IMR-90 (cell line): ENCODE results near the gene MRPS18A. TPM values are rescaled to one million over a fixed set of nuclear protein-coding genes. Genes with fewer than 3 reads are reported as not detected.

ENCODE experiments used
- ATAC-seq: fragments of 200-7000 bp; cut with Tn5 transposase; 2 replicates; pipeline ENCODE4 v1.9.1; 2020; ENCODE audit warnings: low read depth, mild to moderate bottlenecking, moderate library complexity
- BruUV-seq: library from RNA; stranded (reverse); fragments of 400-500 nt; replicated peaks from 2 replicates; lab custom pipeline; 2021; lab: Mats Ljungman, UMichigan
- CTCF ChIA-PET: fragments of 300-600 bp; formaldehyde crosslinking; extraction: SDS; loops from one replicate; lab custom pipeline; 2021; ENCODE audit warnings: antibody characterized with exemption; lab: Yijun Ruan, JAX
- POLR2A ChIA-PET: fragments of 300-600 bp; sonication (Branson Sonifier 250); formaldehyde crosslinking; loops from one replicate; lab custom pipeline; 2022; ENCODE audit warnings: antibody characterized with exemption; ENCODE audit not compliant: unreplicated experiment; lab: Charles Lee
- DNase-seq: peaks from one replicate; pipeline ENCODE4 v3.0.0; 2013
- H2AFZ ChIP-seq: replicated peaks from 2 replicates; pipeline ENCODE3; 2013; ENCODE audit warnings: low read length, mild to moderate bottlenecking; ENCODE audit not compliant: poor library complexity
- H2AK5ac ChIP-seq: 2 replicates; pipeline ENCODE4 v1.6.1; 2013; ENCODE audit warnings: low read depth, low read length, inconsistent platforms
- H2AK9ac ChIP-seq: replicated peaks from 2 replicates; pipeline ENCODE3; 2013; ENCODE audit warnings: mild to moderate bottlenecking, low read depth, low read length, moderate library complexity; ENCODE audit not compliant: poor library complexity
- H2BK120ac ChIP-seq: 2 replicates; pipeline ENCODE4 v1.6.1; 2013; ENCODE audit warnings: low read depth, low read length, inconsistent platforms
- H2BK15ac ChIP-seq: 3 replicates; pipeline ENCODE4 v1.6.1; 2013; ENCODE audit warnings: low read depth, low read length, inconsistent platforms
- H2BK20ac ChIP-seq: 2 replicates; pipeline ENCODE4 v1.6.1; 2013; ENCODE audit warnings: low read depth, mild to moderate bottlenecking, inconsistent platforms, low read length, moderate library complexity
- H2BK5ac ChIP-seq: 2 replicates; pipeline ENCODE4 v1.6.1; 2013; ENCODE audit warnings: mild to moderate bottlenecking, low read depth, low read length, inconsistent platforms; ENCODE audit not compliant: poor library complexity, severe bottlenecking
- H3K14ac ChIP-seq: replicated peaks from 2 replicates; pipeline ENCODE4 v1.6.1; 2013; ENCODE audit warnings: low read depth, low read length, inconsistent platforms
- H3K18ac ChIP-seq: 2 replicates; pipeline ENCODE4 v1.6.1; 2013; ENCODE audit warnings: low read depth, low read length, control low read depth
- H3K23ac ChIP-seq: 2 replicates; pipeline ENCODE4 v1.6.1; 2013; ENCODE audit warnings: low read depth, low read length, inconsistent platforms
- H3K27ac ChIP-seq: 2 replicates; pipeline ENCODE4 v1.5.1; 2013; ENCODE audit warnings: mild to moderate bottlenecking, control low read depth, low read length; ENCODE audit not compliant: insufficient read depth
- H3K27me3 ChIP-seq: 2 replicates; pipeline ENCODE4 v1.6.1; 2013; ENCODE audit warnings: low read length; ENCODE audit not compliant: control insufficient read depth, insufficient read depth
- H3K36me3 ChIP-seq: 2 replicates; pipeline ENCODE4 v1.6.1; 2013; ENCODE audit warnings: low read length, mixed read lengths; ENCODE audit not compliant: control insufficient read depth, insufficient read depth
- H3K4ac ChIP-seq: 2 replicates; pipeline ENCODE4 v1.6.1; 2013; ENCODE audit warnings: low read depth, low read length, inconsistent platforms
- H3K4me1 ChIP-seq: 2 replicates; pipeline ENCODE4 v1.6.1; 2013; ENCODE audit warnings: low read length, mixed read lengths; ENCODE audit not compliant: control insufficient read depth, insufficient read depth
- H3K4me2 ChIP-seq: 2 replicates; pipeline ENCODE4 v1.6.1; 2013; ENCODE audit warnings: low read depth, mild to moderate bottlenecking, control low read depth, low read length, moderate library complexity
- H3K4me3 ChIP-seq: 2 replicates; pipeline ENCODE4 v1.5.1; 2013; ENCODE audit warnings: low read depth, mild to moderate bottlenecking, control low read depth, low read length, moderate library complexity; ENCODE audit not compliant: insufficient read depth
- H3K56ac ChIP-seq: 2 replicates; pipeline ENCODE4 v1.6.1; 2013; ENCODE audit warnings: low read length, inconsistent platforms; ENCODE audit not compliant: insufficient read depth; ENCODE audit errors: extremely low read depth
- H3K79me1 ChIP-seq, 2 experiments: 2 replicates each; pipeline ENCODE4 v1.6.1; 2013; ENCODE audit warnings: low read length in 2 of 2, inconsistent platforms in 1 of 2, low read depth in 1 of 2
- H3K9ac ChIP-seq: 2 replicates; pipeline ENCODE4 v1.6.1; 2013; ENCODE audit warnings: low read depth, low read length, control low read depth
- H3K9me1 ChIP-seq: 2 replicates; pipeline ENCODE4 v1.6.1; 2013; ENCODE audit warnings: low read length, inconsistent platforms; ENCODE audit not compliant: insufficient read depth
- H3K9me3 ChIP-seq: 2 replicates; pipeline ENCODE4 v1.6.1; 2013; ENCODE audit warnings: low read length; ENCODE audit not compliant: control insufficient read depth, insufficient read depth
- H4K20me1 ChIP-seq: 2 replicates; pipeline ENCODE4 v1.6.1; 2013; ENCODE audit warnings: low read length, inconsistent platforms; ENCODE audit not compliant: insufficient read depth
- H4K5ac ChIP-seq: 2 replicates; pipeline ENCODE4 v1.6.1; 2013; ENCODE audit warnings: mild to moderate bottlenecking, low read depth, low read length, control low read depth
- H4K8ac ChIP-seq, 2 experiments: 2 replicates each; pipeline ENCODE4 v1.6.1; 2013; ENCODE audit warnings: low read depth in 2 of 2, low read length in 2 of 2, control low read depth in 1 of 2, inconsistent platforms in 1 of 2
- H4K91ac ChIP-seq: 2 replicates; pipeline ENCODE4 v1.6.1; 2013; ENCODE audit warnings: low read depth, low read length, inconsistent platforms; ENCODE audit not compliant: insufficient read depth
- BHLHE40 ChIP-seq: fragments of 150-350 bp; IDR thresholded peaks from 2 replicates; pipeline ENCODE4 v1.6.1; 2016; ENCODE audit warnings: mild to moderate bottlenecking, low read depth, low read length
- CEBPB ChIP-seq: IDR thresholded peaks from 2 replicates; pipeline ENCODE4 v1.6.1; 2012; ENCODE audit warnings: low read depth, low read length, improper control_type of control experiment
- CHD1 ChIP-seq: IDR thresholded peaks from 2 replicates; pipeline ENCODE4 v1.6.1; 2012; ENCODE audit warnings: low read depth, low read length, improper control_type of control experiment
- ELK1 ChIP-seq: fragments of 150-350 bp; IDR thresholded peaks from 2 replicates; pipeline ENCODE4 v1.6.1; 2016; ENCODE audit warnings: low read depth, mild to moderate bottlenecking, low read length, moderate library complexity, borderline replicate concordance
- FOS ChIP-seq: fragments of 150-350 bp; IDR thresholded peaks from 2 replicates; pipeline ENCODE4 v1.6.1; 2016; ENCODE audit warnings: low read depth, low read length
- MAFK ChIP-seq: IDR thresholded peaks from 2 replicates; pipeline ENCODE4 v1.6.1; 2012; ENCODE audit warnings: low read depth, low read length, improper control_type of control experiment
- MXI1 ChIP-seq: IDR thresholded peaks from 2 replicates; pipeline ENCODE4 v1.6.1; 2012; ENCODE audit warnings: low read depth, mild to moderate bottlenecking, low read length, moderate library complexity, borderline replicate concordance
- NFE2L2 ChIP-seq: fragments of 150-350 bp; IDR thresholded peaks from 2 replicates; pipeline ENCODE4 v1.6.1; 2016; ENCODE audit warnings: low read depth, mild to moderate bottlenecking, low read length
- POLR2A ChIP-seq: IDR thresholded peaks from 2 replicates; pipeline ENCODE4 v1.6.1; 2012; ENCODE audit warnings: mild to moderate bottlenecking, low read depth, low read length
- RAD21 ChIP-seq: IDR thresholded peaks from 2 replicates; pipeline ENCODE4 v1.6.1; 2012; ENCODE audit warnings: low read length, improper control_type of control experiment
- RCOR1 ChIP-seq: IDR thresholded peaks from 2 replicates; pipeline ENCODE4 v1.6.1; 2012; ENCODE audit warnings: mild to moderate bottlenecking, low read length, improper control_type of control experiment; ENCODE audit not compliant: insufficient replicate concordance
- RFX5 ChIP-seq: IDR thresholded peaks from 2 replicates; pipeline ENCODE4 v1.8.0; 2012; ENCODE audit warnings: low read depth, mild to moderate bottlenecking, low read length, moderate library complexity
- SMC3 ChIP-seq: fragments of 150-350 bp; IDR thresholded peaks from 2 replicates; pipeline ENCODE4 v1.6.1; 2016; ENCODE audit warnings: low read depth, mild to moderate bottlenecking, antibody characterized with exemption, low read length, moderate library complexity
- USF2 ChIP-seq: fragments of 150-350 bp; IDR thresholded peaks from 2 replicates; pipeline ENCODE4 v1.6.1; 2017; ENCODE audit warnings: mild to moderate bottlenecking, antibody characterized with exemption, low read length, low read depth
- WGBS, 2 experiments: methylation state at CpG; one replicate each; pipeline versions ENCODE4 v1.1.5 to v1.1.7; 2013; ENCODE audit warnings: missing lambda C conversion rate in 2 of 2; ENCODE audit not compliant: insufficient read length in 1 of 2; ENCODE audit errors: extremely low coverage in 2 of 2; 5-methylcytosine and 5-hydroxymethylcytosine counted together
- dilution Hi-C: fragments of 300-500 bp; cut with HindIII; formaldehyde crosslinking; loops from one replicate; pipeline ENCODE4 v1.14.3; 2018; ENCODE audit warnings: low sequenced_read_pairs; ENCODE audit not compliant: unreplicated experiment
- in situ Hi-C: fragments of 300-500 bp; cut with MboI; formaldehyde crosslinking; loops from 3 replicates; pipeline ENCODE4 v1.14.3; 2019; ENCODE audit warnings: low sequenced_read_pairs, inconsistent platforms, mixed read lengths
- intact Hi-C: fragments of 100-400 bp; cut with micrococcal nuclease; formaldehyde crosslinking; loops from 2 replicates; pipeline ENCODE4 v1.10.0; 2022
- polyA plus RNA-seq, 3 experiments: library from polyadenylated mRNA; depleted of rRNA; stranded (reverse); fragments of >200 nt; gene quantifications; 2 replicates each; pipeline ENCODE4 v1.2.3, GENCODE V29; 2012; ENCODE audit warnings: low replicate concordance in 1 of 3
- total RNA-seq: library from RNA; depleted of rRNA; stranded (reverse); fragments of >200 nt; gene quantifications from 2 replicates; pipeline ENCODE4 v1.2.3, GENCODE V29; 2012

MRPS18A gene
- total and polyA plus RNA-seq, 2 of the 4 experiments (the other 2 are of a cell fraction) = 47.0 to 56.6 TPM

GRCh38 chr6:43724914-43725642 lies 37.5 kb upstream of the MRPS18A start:
- Histone ChIP-seq H3K4me3 (no peak overlapping the region), H3K9ac (peak overlapping the region; percentile 56), H3K4me2 (peak overlapping the region; percentile 25), H3K9me1 (peaks cover 13% of the 10 kb centered on the region; the same call in 1 of the 2 replicates), H2BK120ac (peak overlapping the region; percentile 95), H3K36me3 (no peaks in the 10 kb centered on the region), H4K8ac (peak overlapping the region; percentile 77 to 88), H3K9me3 (no peaks in the 10 kb centered on the region), H2BK15ac (peak overlapping the region; percentile 96; the same call in 2 of the 3 replicates), H2BK20ac (peak overlapping the region; percentile 71; the same call in 1 of the 2 replicates), H3K56ac (no peak overlapping the region), H4K5ac (peak overlapping the region; percentile 83), H3K79me1 (no peaks in the 10 kb centered on the region), H2AK9ac (peak overlapping the region; percentile 73), H4K91ac (peak overlapping the region; percentile 92), H3K27me3 (peaks cover 7% of the 10 kb centered on the region), H2AK5ac (peak overlapping the region; percentile 98), H3K18ac (peak overlapping the region; percentile 89), H3K4ac (peak overlapping the region; percentile 91), H2BK5ac (no peak overlapping the region), H3K14ac (peak overlapping the region; percentile 85), H3K4me1 (peaks cover 20% of the 10 kb centered on the region), H3K23ac (peak overlapping the region; percentile 40; the same call in 1 of the 2 replicates), H4K20me1 (no peaks in the 10 kb centered on the region), H2AFZ (peak overlapping the region; percentile 71), H3K27ac (peak overlapping the region; percentile 67)
- BruUV-seq = no TSS peak
- dilution Hi-C loops = no loop called here
- ChIA-PET CTCF (no interaction called here), POLR2A (no interaction called here)
- peak; percentile 95 for DNase-seq
- in situ Hi-C loops = no loop called here
- peak; percentile 90 for ATAC-seq
- 20% methylated on average over 10 of the region's 17 CpGs; no CpG with 5 or more reads in 1 of the 2 experiments for WGBS, 2 experiments
- intact Hi-C loops = loop anchor here (1.0 to 2.0 kb wide), 4 partner anchors 44 to 354 kb away; no protein-coding TSS in a partner anchor
- peak; percentile 10; the same call in 1 of the 2 replicates for TF ChIP-seq FOS
- no peak; the same call in 1 of the 2 replicates for TF ChIP-seq MXI1
- no peak for TF ChIP-seq MAFK
- TF ChIP-seq CEBPB = peak; percentile 98
- no peak for TF ChIP-seq POLR2A
- TF ChIP-seq RAD21 = 0 out of 2 replicates have a peak, but pooled peaks have one; percentile 11
- TF ChIP-seq RCOR1 = no peak
- no peak for TF ChIP-seq SMC3
- TF ChIP-seq USF2 = peak; percentile 68
- TF ChIP-seq BHLHE40 = peak; percentile 100
- no peak for TF ChIP-seq ELK1
- peak; percentile 86 for TF ChIP-seq RFX5
- peak; percentile 11; the same call in 1 of the 2 replicates for TF ChIP-seq NFE2L2
- no peak for TF ChIP-seq CHD1
